SU-DHL-6 (cell line): ENCODE data around the gene DMBT1.

ENCODE experiments used
- H2AFZ ChIP-seq: fragments of 200-600 bp; sonication (generic); 2 replicates; pipeline ENCODE4 v1.6.1; 2014; ENCODE audit warnings: low read depth, mild to moderate bottlenecking, moderate library complexity, mixed read lengths, antibody characterized with exemption, low read length; ENCODE audit not compliant: severe bottlenecking
- H3F3A ChIP-seq: fragments of 200-600 bp; shearing (Covaris generic); 2 replicates; pipeline ENCODE4 v1.6.0; 2016; ENCODE audit warnings: antibody characterized with exemption, mild to moderate bottlenecking; ENCODE audit not compliant: insufficient read depth
- H3K27ac ChIP-seq: fragments of 200-600 bp; sonication (generic); 2 replicates; pipeline ENCODE4 v1.5.1; 2016; ENCODE audit warnings: low read depth, mild to moderate bottlenecking, low read length, moderate library complexity, mixed read lengths
- H3K27me3 ChIP-seq: fragments of 200-600 bp; sonication (generic), shearing (Covaris generic); 2 replicates; pipeline ENCODE4 v1.6.0; 2014; ENCODE audit warnings: mild to moderate bottlenecking, low read length
- H3K36me3 ChIP-seq: fragments of 200-600 bp; sonication (generic); 2 replicates; pipeline ENCODE4 v1.6.1; 2014; ENCODE audit warnings: mild to moderate bottlenecking, low read length, mixed read lengths
- H3K4me2 ChIP-seq: fragments of 300-600, 200-600 bp; shearing (Covaris generic), sonication (generic); 2 replicates; pipeline ENCODE4 v1.6.0; 2014; ENCODE audit warnings: low read length, low read depth, mild to moderate bottlenecking; ENCODE audit not compliant: poor library complexity, severe bottlenecking
- H3K4me3 ChIP-seq: fragments of 200-600 bp; sonication (generic); 2 replicates; pipeline ENCODE4 v1.5.1; 2014; ENCODE audit warnings: antibody characterized with exemption, low read length, mild to moderate bottlenecking, mixed read lengths; ENCODE audit not compliant: insufficient read depth, poor library complexity, severe bottlenecking
- H3K79me2 ChIP-seq: fragments of 200-600 bp; sonication (generic); 2 replicates; pipeline ENCODE4 v1.6.1; 2014; ENCODE audit warnings: mild to moderate bottlenecking, low read length, moderate library complexity; ENCODE audit not compliant: insufficient read depth
- H3K9ac ChIP-seq: fragments of 200-600 bp; sonication (generic); 2 replicates; pipeline ENCODE4 v1.7.0; 2014; ENCODE audit warnings: mild to moderate bottlenecking, low read length
- H3K9me2 ChIP-seq: fragments of 200-600 bp; sonication (generic); replicated peaks from 2 replicates; pipeline ENCODE4 v1.6.1; 2014; ENCODE audit warnings: low read length; ENCODE audit not compliant: insufficient read depth
- H3K9me3 ChIP-seq: fragments of 200-600 bp; sonication (generic); 2 replicates; pipeline ENCODE4 v1.6.1; 2014; ENCODE audit warnings: low read length, mixed read lengths; ENCODE audit not compliant: insufficient read depth
- H4K20me1 ChIP-seq: fragments of 200-600 bp; sonication (generic); 2 replicates; pipeline ENCODE4 v1.6.1; 2014; ENCODE audit warnings: low read depth, mild to moderate bottlenecking, antibody characterized with exemption, low read length, moderate library complexity, mixed read lengths
- EZH2phosphoT487 ChIP-seq: fragments of 200-600 bp; sonication (generic), shearing (Covaris generic); conservative IDR thresholded peaks from 2 replicates; pipeline ENCODE4 v1.6.1; 2018; ENCODE audit warnings: mild to moderate bottlenecking, antibody characterized with exemption, low read length, moderate library complexity, mixed read lengths
- TF ChIP-seq, protein P1 (sequence below): fragments of 200-600 bp; sonication (generic); IDR thresholded peaks from one replicate; pipeline ENCODE4 v1.5.1; 2017; ENCODE audit warnings: antibody characterized with exemption, mild to moderate bottlenecking, low read length, moderate library complexity; ENCODE audit not compliant: insufficient read depth, poor library complexity, severe bottlenecking

Gene DMBT1

DNA sequence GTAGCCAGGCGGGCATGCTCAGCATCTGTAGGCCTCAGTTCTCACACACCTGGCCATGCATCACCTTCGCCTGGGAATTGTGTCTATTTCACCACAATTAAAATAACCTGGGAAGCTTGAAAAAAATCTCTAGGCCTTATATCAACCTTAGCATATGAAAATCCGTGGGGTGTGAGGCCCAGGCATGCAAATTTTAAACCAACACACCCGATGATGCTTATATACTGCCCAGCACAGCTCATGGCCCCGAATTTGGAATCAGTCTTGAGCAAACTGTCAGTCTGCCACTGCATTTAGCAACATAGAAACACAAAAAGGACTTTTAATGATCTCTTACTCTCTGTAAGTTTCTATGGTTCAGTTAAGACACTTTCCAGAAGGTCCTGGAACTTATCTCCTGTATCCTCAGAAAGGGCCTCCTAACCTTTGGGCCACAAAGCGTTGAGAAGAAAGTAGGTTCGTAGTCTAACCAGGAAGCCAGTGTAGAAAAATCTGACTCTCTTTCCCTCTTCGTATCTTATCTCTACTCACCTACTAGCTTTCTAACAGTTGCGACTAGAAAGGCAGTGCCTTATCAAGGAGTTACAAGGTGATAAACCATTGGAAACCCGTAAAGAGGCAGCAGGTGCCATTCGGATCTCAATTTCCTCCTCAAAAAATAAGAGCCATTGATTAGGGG is 12.0 kb upstream of the DMBT1 start:
- no peak overlapping the region for H3K9ac ChIP-seq
- H3F3A ChIP-seq: no peaks in the 10 kb centered on the region
- no peak overlapping the region for H3K27ac ChIP-seq
- H3K36me3 ChIP-seq: no peaks in the 10 kb centered on the region
- H3K4me3 ChIP-seq: no peak overlapping the region
- H3K9me3 ChIP-seq: no peaks in the 10 kb centered on the region
- no peaks in the 10 kb centered on the region for H3K79me2 ChIP-seq
- H2AFZ ChIP-seq: no peak overlapping the region
- no peaks in the 10 kb centered on the region for H4K20me1 ChIP-seq
- no peak overlapping the region for H3K4me2 ChIP-seq
- TF ChIP-seq EZH2phosphoT487: no peak
- TF ChIP-seq, protein P1, sequence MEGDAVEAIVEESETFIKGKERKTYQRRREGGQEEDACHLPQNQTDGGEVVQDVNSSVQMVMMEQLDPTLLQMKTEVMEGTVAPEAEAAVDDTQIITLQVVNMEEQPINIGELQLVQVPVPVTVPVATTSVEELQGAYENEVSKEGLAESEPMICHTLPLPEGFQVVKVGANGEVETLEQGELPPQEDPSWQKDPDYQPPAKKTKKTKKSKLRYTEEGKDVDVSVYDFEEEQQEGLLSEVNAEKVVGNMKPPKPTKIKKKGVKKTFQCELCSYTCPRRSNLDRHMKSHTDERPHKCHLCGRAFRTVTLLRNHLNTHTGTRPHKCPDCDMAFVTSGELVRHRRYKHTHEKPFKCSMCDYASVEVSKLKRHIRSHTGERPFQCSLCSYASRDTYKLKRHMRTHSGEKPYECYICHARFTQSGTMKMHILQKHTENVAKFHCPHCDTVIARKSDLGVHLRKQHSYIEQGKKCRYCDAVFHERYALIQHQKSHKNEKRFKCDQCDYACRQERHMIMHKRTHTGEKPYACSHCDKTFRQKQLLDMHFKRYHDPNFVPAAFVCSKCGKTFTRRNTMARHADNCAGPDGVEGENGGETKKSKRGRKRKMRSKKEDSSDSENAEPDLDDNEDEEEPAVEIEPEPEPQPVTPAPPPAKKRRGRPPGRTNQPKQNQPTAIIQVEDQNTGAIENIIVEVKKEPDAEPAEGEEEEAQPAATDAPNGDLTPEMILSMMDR: no peak
- H3K27me3 ChIP-seq: no peaks in the 10 kb centered on the region
- no peaks in the 10 kb centered on the region for H3K9me2 ChIP-seq

DNA sequence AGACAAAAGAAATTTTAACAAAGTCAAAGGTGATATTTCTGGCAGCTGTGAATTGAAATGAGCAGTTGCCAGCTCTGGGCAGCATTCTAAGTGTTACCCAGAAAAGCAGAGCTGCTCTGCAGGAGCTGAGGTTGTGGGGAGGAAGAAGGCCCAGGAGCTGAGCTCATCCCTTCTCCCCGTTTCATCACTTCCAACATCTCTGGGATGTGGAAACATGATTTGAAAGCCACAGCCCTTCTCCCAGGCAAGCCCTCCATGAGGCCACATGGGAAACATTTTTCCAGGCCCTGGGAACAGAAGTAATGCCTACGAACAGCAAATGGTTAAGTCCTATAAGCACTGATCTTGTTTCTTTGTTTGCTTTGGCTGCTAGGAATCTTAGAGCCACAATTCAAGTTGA is 10.9 kb upstream of the DMBT1 start:
- no peaks in the 10 kb centered on the region for H3F3A ChIP-seq
- H3K4me2 ChIP-seq: no peak overlapping the region
- no peak overlapping the region for H3K27ac ChIP-seq

DNA sequence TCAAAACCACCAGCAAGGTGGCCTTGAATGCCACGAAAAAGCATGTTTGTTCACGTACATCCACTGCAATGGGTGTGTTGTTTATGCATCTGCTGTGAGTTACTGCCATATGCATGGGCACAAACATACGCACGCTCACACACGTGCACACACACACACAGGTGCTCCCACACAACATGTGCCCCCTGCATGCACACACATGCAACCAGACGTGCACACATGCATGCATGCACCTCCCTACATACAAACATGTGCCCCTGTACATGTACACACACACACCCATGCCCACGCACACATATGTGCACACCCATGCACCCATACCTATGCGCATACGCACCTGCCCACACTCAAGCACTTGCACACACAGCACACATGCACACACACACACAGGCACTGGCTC is 10.1 kb upstream of the DMBT1 start:
- no peak overlapping the region for H3K4me3 ChIP-seq
- H3K36me3 ChIP-seq: no peaks in the 10 kb centered on the region
- H3F3A ChIP-seq: no peaks in the 10 kb centered on the region
- H3K9ac ChIP-seq: no peak overlapping the region
- H3K27ac ChIP-seq: no peak overlapping the region
- H3K79me2 ChIP-seq: no peaks in the 10 kb centered on the region
- no peaks in the 10 kb centered on the region for H3K9me2 ChIP-seq
- H4K20me1 ChIP-seq: no peaks in the 10 kb centered on the region
- H3K27me3 ChIP-seq: no peaks in the 10 kb centered on the region
- no peak overlapping the region for H2AFZ ChIP-seq
- H3K4me2 ChIP-seq: no peak overlapping the region
- TF ChIP-seq, protein P1: no peak
- no peak for TF ChIP-seq EZH2phosphoT487
- no peaks in the 10 kb centered on the region for H3K9me3 ChIP-seq

More for the DNA sequence above, 10.9 kb upstream of the DMBT1 start:
- TF ChIP-seq, protein P1: no peak
- no peak for TF ChIP-seq EZH2phosphoT487
- Histone ChIP-seq H3K9ac (no peak overlapping the region), H3K9me2 (no peaks in the 10 kb centered on the region), H3K79me2 (no peaks in the 10 kb centered on the region), H3K27me3 (no peaks in the 10 kb centered on the region), H3K36me3 (no peaks in the 10 kb centered on the region), H4K20me1 (no peaks in the 10 kb centered on the region), H3K4me3 (no peak overlapping the region), H2AFZ (no peak overlapping the region), H3K9me3 (no peaks in the 10 kb centered on the region)
